ENCODE results near the gene NLK.

GRCh38 chr17:28187931-28188330, 145.5 kb downstream of the NLK start:
- TF ChIP-seq CTCF (IDR thresholded peaks at IDR 0.05) (no peak), EZH2 (IDR thresholded peaks at IDR 0.05; ENCODE audit: borderline replicate concordance, insufficient read depth, low read depth, low read length, poor library complexity, severe bottlenecking) (no peak)

Measured in B cell (primary cell).